BLaER1 (cell line): ENCODE measurements around the gene AUTS2.
A peak's percentile ranks its signal among the peaks of the same experiment; 100 is the strongest.

Experiments
- H3K27ac ChIP-seq: shearing (Covaris generic); formaldehyde crosslinking; 2 replicates; pipeline ENCODE4 v1.8.1; 2022
- H3K27me3 ChIP-seq: shearing (Covaris generic); formaldehyde crosslinking; 2 replicates; pipeline ENCODE4 v1.8.1; 2022
- H3K36me3 ChIP-seq: shearing (Covaris generic); formaldehyde crosslinking; 2 replicates; pipeline ENCODE4 v1.8.1; 2022
- H3K4me1 ChIP-seq: shearing (Covaris generic); formaldehyde crosslinking; 2 replicates; pipeline ENCODE4 v1.8.1; 2022
- H3K4me2 ChIP-seq: shearing (Covaris generic); formaldehyde crosslinking; 2 replicates; pipeline ENCODE4 v1.8.1; 2022
- H3K4me3 ChIP-seq: shearing (Covaris generic); formaldehyde crosslinking; 2 replicates; pipeline ENCODE4 v1.8.1; 2022
- H3K9ac ChIP-seq: shearing (Covaris generic); formaldehyde crosslinking; 2 replicates; pipeline ENCODE4 v1.8.1; 2022
- H3K9me3 ChIP-seq: shearing (Covaris generic); formaldehyde crosslinking; 2 replicates; pipeline ENCODE4 v1.8.1; 2022
- H4K20me1 ChIP-seq: shearing (Covaris generic); formaldehyde crosslinking; 2 replicates; pipeline ENCODE4 v1.8.1; 2022
- Cebpa-rat ChIP-seq: shearing (Covaris generic); IDR thresholded peaks from 2 replicates; pipeline ENCODE4 v1.8.1; 2022

The AUTS2 gene

GRCh38 chr7:70533614-70534013, 935.3 kb downstream of the AUTS2 start:
- Histone ChIP-seq H3K9ac (no peak overlapping the region), H3K9me3 (peaks cover 15% of the 10 kb centered on the region; the same call in 1 of the 2 replicates), H3K27ac (no peak overlapping the region), H3K27me3 (no peaks in the 10 kb centered on the region), H3K36me3 (peaks cover 31% of the 10 kb centered on the region), H3K4me2 (no peak overlapping the region), H3K4me3 (no peak overlapping the region), H4K20me1 (no peaks in the 10 kb centered on the region), H3K4me1 (peaks cover 21% of the 10 kb centered on the region)
- TF ChIP-seq Cebpa-rat = no peak

DNA sequence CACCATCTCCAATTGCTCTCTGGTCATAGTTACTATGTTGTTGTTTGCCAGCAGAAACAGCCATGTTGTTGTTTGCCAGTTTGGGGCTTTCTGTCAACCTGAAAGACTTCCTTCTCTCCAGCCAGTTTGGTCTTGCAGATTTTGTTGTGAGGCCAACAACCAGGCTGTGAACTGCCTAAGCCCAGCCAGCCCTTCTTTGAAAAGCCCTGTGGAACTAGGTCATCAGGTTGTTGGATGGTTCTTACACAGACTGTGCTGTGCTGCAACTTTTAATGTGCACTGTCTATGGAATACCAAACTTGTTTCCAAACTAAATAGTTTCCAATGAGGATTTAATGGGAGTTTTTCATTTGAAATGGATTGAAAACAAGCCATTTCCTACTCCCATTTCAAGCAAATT, 940.9 kb downstream of the AUTS2 start:
- 0 out of 2 replicates have a peak, but pooled peaks cover 10% of the 10 kb centered on the region for H3K36me3 ChIP-seq
- no peak overlapping the region for H3K27ac ChIP-seq
- H3K4me3 ChIP-seq = no peak overlapping the region
- peaks cover 35% of the 10 kb centered on the region for H3K4me1 ChIP-seq
- H3K4me2 ChIP-seq = no peak overlapping the region
- no peaks in the 10 kb centered on the region for H4K20me1 ChIP-seq
- no peaks in the 10 kb centered on the region for H3K9me3 ChIP-seq
- no peaks in the 10 kb centered on the region for H3K27me3 ChIP-seq
- TF ChIP-seq Cebpa-rat = no peak
- no peak overlapping the region for H3K9ac ChIP-seq

- no peaks in the 10 kb centered on the region for H3K9me3 ChIP-seq
- no peaks in the 10 kb centered on the region for H4K20me1 ChIP-seq
- H3K9ac ChIP-seq = no peak overlapping the region
- no peak for TF ChIP-seq Cebpa-rat
- H3K36me3 ChIP-seq = 0 out of 2 replicates have a peak, but pooled peaks cover 10% of the 10 kb centered on the region
- no peaks in the 10 kb centered on the region for H3K27me3 ChIP-seq
- H3K4me3 ChIP-seq = no peak overlapping the region
- H3K4me1 ChIP-seq = peaks cover 39% of the 10 kb centered on the region
- no peak overlapping the region for H3K27ac ChIP-seq
- H3K4me2 ChIP-seq = no peak overlapping the region
Measured at GRCh38 chr7:70539617-70540016, 941.3 kb downstream of the AUTS2 start.

DNA sequence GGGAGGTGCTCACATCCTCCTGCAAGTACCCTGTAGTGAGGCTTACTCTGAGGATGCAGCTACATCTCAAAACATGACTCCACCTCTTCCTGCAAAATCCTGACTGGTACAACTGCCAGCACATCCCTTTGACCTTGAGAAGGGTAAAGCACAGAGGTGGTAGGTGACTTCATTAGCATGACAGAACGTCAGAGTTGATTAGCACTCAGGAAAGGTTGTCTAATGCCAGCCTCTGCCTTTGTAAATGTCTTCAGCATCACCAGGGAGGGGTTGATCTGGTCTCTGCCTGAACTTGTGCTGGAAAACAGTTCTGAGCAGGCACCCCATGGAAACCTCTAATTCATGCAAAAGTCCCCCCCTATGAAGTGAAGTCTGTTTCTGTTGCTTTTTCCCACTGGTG, 942.4 kb downstream of the AUTS2 start:
- Histone ChIP-seq H3K4me2 (no peak overlapping the region), H3K9me3 (no peaks in the 10 kb centered on the region), H3K4me3 (no peak overlapping the region), H3K27ac (no peak overlapping the region), H3K4me1 (peaks cover 49% of the 10 kb centered on the region), H3K27me3 (no peaks in the 10 kb centered on the region), H4K20me1 (no peaks in the 10 kb centered on the region), H3K9ac (no peak overlapping the region), H3K36me3 (0 out of 2 replicates have a peak, but pooled peaks cover 10% of the 10 kb centered on the region)
- TF ChIP-seq Cebpa-rat = no peak

DNA sequence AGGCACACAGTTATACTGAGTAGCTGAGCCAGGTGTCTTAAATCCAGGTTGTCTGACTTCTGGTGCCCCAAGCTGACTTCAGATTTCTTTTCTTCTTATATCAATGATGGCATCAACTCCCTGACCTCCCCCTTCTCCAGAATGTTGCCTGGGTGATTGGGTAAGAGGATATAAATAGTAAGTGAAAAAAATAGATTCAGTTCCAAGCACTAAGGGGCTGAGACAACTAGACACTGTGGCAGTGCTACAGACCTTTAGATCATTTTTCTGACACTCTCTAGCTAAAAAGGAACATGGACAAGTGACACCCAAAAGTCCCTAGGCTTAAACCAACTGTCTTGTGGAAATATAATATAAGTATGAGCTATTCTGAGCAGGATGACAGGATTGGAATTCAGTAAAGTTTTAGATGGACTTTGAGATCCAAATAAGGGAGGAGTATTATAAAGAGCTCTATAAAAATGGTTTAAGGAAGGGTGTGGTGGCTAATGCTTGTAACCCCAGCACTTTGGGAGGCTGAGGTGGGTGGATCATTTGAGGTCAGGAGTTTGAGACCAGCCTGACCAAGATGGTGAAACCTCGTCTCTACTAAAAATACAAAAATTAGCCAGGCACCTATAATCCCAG, 944.6 kb downstream of the AUTS2 start:
- Histone ChIP-seq H3K4me3 (no peak overlapping the region), H3K27ac (peak overlapping the region; percentile 82), H3K4me1 (peaks cover 56% of the 10 kb centered on the region), H4K20me1 (no peaks in the 10 kb centered on the region), H3K27me3 (no peaks in the 10 kb centered on the region), H3K36me3 (peaks cover 13% of the 10 kb centered on the region), H3K9ac (0 out of 2 replicates have a peak overlapping the region, but pooled peaks have one; percentile 0), H3K9me3 (peaks cover 14% of the 10 kb centered on the region), H3K4me2 (peak overlapping the region; percentile 82)
- TF ChIP-seq Cebpa-rat = peak; percentile 37; the same call in 1 of the 2 replicates

GRCh38 chr7:70544016-70544415, 945.7 kb downstream of the AUTS2 start:
- Histone ChIP-seq H3K9ac (peak overlapping the region; percentile 59; the same call in 1 of the 2 replicates), H4K20me1 (no peaks in the 10 kb centered on the region), H3K4me3 (no peak overlapping the region), H3K4me1 (peaks cover 56% of the 10 kb centered on the region), H3K27ac (peak overlapping the region; percentile 82), H3K27me3 (no peaks in the 10 kb centered on the region), H3K36me3 (peaks cover 13% of the 10 kb centered on the region), H3K9me3 (peaks cover 24% of the 10 kb centered on the region), H3K4me2 (peak overlapping the region; percentile 82)
- TF ChIP-seq Cebpa-rat = no peak

- no peak for TF ChIP-seq Cebpa-rat
- Histone ChIP-seq H3K36me3 (peaks cover 13% of the 10 kb centered on the region), H3K9me3 (peaks cover 34% of the 10 kb centered on the region), H3K27ac (peak overlapping the region; percentile 82), H3K4me3 (peak overlapping the region; percentile 39; the same call in 1 of the 2 replicates), H3K27me3 (no peaks in the 10 kb centered on the region), H3K4me1 (peaks cover 56% of the 10 kb centered on the region), H3K9ac (peak overlapping the region; percentile 59; the same call in 1 of the 2 replicates), H4K20me1 (no peaks in the 10 kb centered on the region), H3K4me2 (peak overlapping the region; percentile 82)
Measured at GRCh38 chr7:70545214-70545613, 946.9 kb downstream of the AUTS2 start.

DNA sequence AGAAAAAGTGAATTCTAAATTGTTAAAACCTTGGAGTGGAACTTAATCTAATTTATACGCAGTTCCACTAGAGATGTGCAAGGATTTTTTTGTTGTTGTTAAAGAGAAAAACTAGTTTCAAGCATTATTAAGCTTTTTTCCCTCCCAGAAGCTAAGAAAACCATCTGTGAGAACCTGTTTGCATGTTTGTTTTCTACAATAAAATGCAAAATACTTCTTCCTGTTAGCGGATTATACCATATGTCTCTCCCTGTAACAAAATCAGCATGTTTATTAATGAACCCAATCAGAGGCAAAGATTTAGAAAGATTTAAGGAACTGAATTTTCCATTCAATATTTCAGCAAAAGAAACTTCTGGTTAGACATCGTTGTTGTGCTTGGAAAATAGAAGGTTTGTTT, 953.9 kb downstream of the AUTS2 start:
- no peak overlapping the region for H3K27ac ChIP-seq
- no peak overlapping the region for H3K9ac ChIP-seq
- peaks cover 20% of the 10 kb centered on the region for H3K36me3 ChIP-seq
- no peak overlapping the region for H3K4me3 ChIP-seq
- peaks cover 41% of the 10 kb centered on the region for H3K9me3 ChIP-seq
- no peak for TF ChIP-seq Cebpa-rat
- no peaks in the 10 kb centered on the region for H3K27me3 ChIP-seq
- H3K4me1 ChIP-seq = peaks cover 30% of the 10 kb centered on the region
- peak overlapping the region; percentile 60 for H3K4me2 ChIP-seq
- H4K20me1 ChIP-seq = no peaks in the 10 kb centered on the region

DNA sequence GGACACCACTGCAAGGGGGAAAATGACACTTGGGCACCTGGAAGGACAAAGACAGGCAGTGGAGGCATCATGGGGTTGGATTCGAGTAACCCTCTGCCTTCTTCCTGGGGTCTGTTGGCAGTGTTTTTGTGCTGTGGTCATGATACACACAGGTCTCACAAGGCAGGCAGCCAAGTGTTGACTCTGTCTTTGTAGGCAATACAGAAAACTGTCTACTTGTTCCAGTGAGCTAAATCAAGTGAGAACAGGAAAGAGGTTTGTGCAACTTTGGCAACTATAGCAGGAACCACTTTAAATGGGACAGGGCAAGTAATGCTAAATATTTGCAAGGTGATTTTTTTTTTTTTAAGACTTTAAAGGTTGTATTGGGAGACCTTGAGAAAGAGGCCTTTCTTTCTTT, 955.1 kb downstream of the AUTS2 start:
- peaks cover 24% of the 10 kb centered on the region for H3K36me3 ChIP-seq
- H3K27ac ChIP-seq = peak overlapping the region; percentile 24; the same call in 1 of the 2 replicates
- H3K4me3 ChIP-seq = no peak overlapping the region
- H3K27me3 ChIP-seq = no peaks in the 10 kb centered on the region
- H3K4me1 ChIP-seq = peaks cover 30% of the 10 kb centered on the region
- H3K9ac ChIP-seq = no peak overlapping the region
- TF ChIP-seq Cebpa-rat = no peak
- H3K9me3 ChIP-seq = peaks cover 38% of the 10 kb centered on the region
- H3K4me2 ChIP-seq = peak overlapping the region; percentile 60
- H4K20me1 ChIP-seq = no peaks in the 10 kb centered on the region

DNA sequence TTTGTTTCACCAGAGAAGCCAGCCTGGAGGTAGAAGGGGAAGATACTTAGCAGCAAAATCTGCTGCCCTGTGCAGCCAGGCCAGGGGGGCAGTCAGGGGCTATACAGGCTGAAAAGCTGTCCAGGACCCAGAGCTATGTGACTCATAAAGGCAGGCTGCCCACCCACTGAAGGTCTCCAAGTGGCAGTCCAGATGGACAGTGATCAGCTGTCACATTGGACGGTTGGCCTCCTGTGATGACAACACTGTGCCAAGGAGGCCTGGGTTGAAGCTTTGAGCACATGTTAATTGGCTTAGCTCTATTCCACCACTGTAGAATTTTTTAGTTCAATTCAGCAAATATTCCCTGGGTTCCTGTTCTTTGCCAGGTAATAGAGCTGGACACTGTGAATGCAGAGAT, 956.4 kb downstream of the AUTS2 start:
- TF ChIP-seq Cebpa-rat = no peak
- H3K36me3 ChIP-seq = peaks cover 37% of the 10 kb centered on the region
- H3K9ac ChIP-seq = no peak overlapping the region
- H3K27ac ChIP-seq = no peak overlapping the region
- H3K4me1 ChIP-seq = peaks cover 30% of the 10 kb centered on the region
- H3K4me2 ChIP-seq = peak overlapping the region; percentile 26; the same call in 1 of the 2 replicates
- H3K4me3 ChIP-seq = no peak overlapping the region
- no peaks in the 10 kb centered on the region for H4K20me1 ChIP-seq
- peaks cover 41% of the 10 kb centered on the region for H3K9me3 ChIP-seq
- no peaks in the 10 kb centered on the region for H3K27me3 ChIP-seq
